K562 (cell line): ENCODE measurements around the gene RSRC1. TPM values are rescaled to one million over a fixed set of nuclear protein-coding genes. Genes with fewer than 3 reads are reported as not detected.

Source experiments
- ATAC-seq: fragments of 200-7000 bp; cut with Tn5 transposase; 3 replicates; pipeline ENCODE4 v1.9.1; 2020; ENCODE audit warnings: moderate library complexity
- BruUV-seq: library from RNA; stranded (reverse); fragments of 400-500 nt; replicated peaks from 2 replicates; lab custom pipeline; 2021; lab: Mats Ljungman, UMichigan
- CTCF ChIA-PET: fragments of 300-600 bp; formaldehyde crosslinking; extraction: SDS; loops from one replicate; lab custom pipeline; 2021; ENCODE audit warnings: low intra/inter-chr PET ratio; lab: Yijun Ruan, JAX
- POLR2A ChIA-PET: fragments of 300-600, 350-650 bp; sonication (Branson Sonifier 250); formaldehyde crosslinking; extraction: SDS; loops from one replicate; lab custom pipeline; 2021; ENCODE audit warnings: antibody characterized with exemption, inconsistent platforms; lab: Yijun Ruan, JAX
- DNase-seq, 4 experiments: peaks; one replicate each; pipeline versions ENCODE4 v3.0.0 to v3.0.0-alpha.2; 2011 to 2018; ENCODE audit warnings: low spot score in 3 of 4, mixed read lengths in 3 of 4; ENCODE audit errors: extremely low read depth in 1 of 4
- FAIRE-seq: peaks from 2 replicates; lab custom pipeline; 2011; peaks lifted over from hg19 to GRCh38; lab: Jason Lieb, UNC
- H2AFZ ChIP-seq: 2 replicates; pipeline ENCODE4 v1.6.0; 2011; ENCODE audit warnings: low read depth, low read length, control low read depth, inconsistent platforms
- H3K27ac ChIP-seq: fragments of 200-600 bp; 3 replicates; pipeline ENCODE4 v1.8.0; 2011; ENCODE audit warnings: low read depth, mild to moderate bottlenecking, control low read depth, inconsistent platforms, low read length, moderate library complexity, mixed read lengths; ENCODE audit errors: extremely low read depth
- H3K27me3 ChIP-seq, 2 experiments: fragments of 300-600 bp in 1 of 2; 2 replicates in 1 of 2; 3 replicates in 1 of 2; pipeline versions ENCODE4 v1.6.0 to v1.8.0; 2011; ENCODE audit warnings: inconsistent platforms in 2 of 2, low read length in 2 of 2, mild to moderate bottlenecking in 1 of 2, mixed read lengths in 1 of 2, moderate library complexity in 1 of 2; ENCODE audit not compliant: control insufficient read depth in 2 of 2, insufficient read depth in 2 of 2
- H3K36me3 ChIP-seq: fragments of 300-600 bp; 3 replicates; pipeline ENCODE4 v1.8.0; 2011; ENCODE audit warnings: mild to moderate bottlenecking, low read length, inconsistent platforms; ENCODE audit not compliant: control insufficient read depth, insufficient read depth
- H3K4me1 ChIP-seq, 2 experiments: fragments of 200-600 bp in 1 of 2; replicated peaks in 1 of 2; 2 replicates in 1 of 2; 3 replicates in 1 of 2; pipeline versions ENCODE4 v1.5.1 to v1.8.0; 2011; ENCODE audit warnings: inconsistent platforms in 2 of 2, low read length in 2 of 2, mild to moderate bottlenecking in 1 of 2, mixed read lengths in 1 of 2, moderate library complexity in 1 of 2; ENCODE audit not compliant: control insufficient read depth in 2 of 2, insufficient read depth in 2 of 2
- H3K4me2 ChIP-seq: 2 replicates; pipeline ENCODE4 v1.6.1; 2011; ENCODE audit warnings: low read length, control low read depth, inconsistent platforms, mixed read lengths; ENCODE audit not compliant: insufficient read depth
- H3K4me3 ChIP-seq: fragments of 200-600 bp; sonication (generic), shearing (Covaris generic); 2 replicates; pipeline ENCODE4 v1.5.1; 2016; ENCODE audit warnings: control low read depth, inconsistent platforms
- H3K79me2 ChIP-seq: fragments of 200-600 bp; 3 replicates; pipeline ENCODE4 v1.8.0; 2011; ENCODE audit warnings: low read length, inconsistent platforms; ENCODE audit not compliant: control insufficient read depth, insufficient read depth
- H3K9ac ChIP-seq, 2 experiments: 2 replicates each; pipeline versions ENCODE4 v1.6.0 to v1.6.1; 2011; ENCODE audit warnings: low read depth in 2 of 2, low read length in 2 of 2, control low read depth in 1 of 2, inconsistent platforms in 1 of 2, mild to moderate bottlenecking in 1 of 2, mixed read lengths in 1 of 2; ENCODE audit not compliant: insufficient read depth in 1 of 2
- H3K9me1 ChIP-seq: one replicate; pipeline ENCODE4 v1.6.0; 2011; ENCODE audit warnings: inconsistent platforms, mild to moderate bottlenecking, low read length, moderate library complexity; ENCODE audit not compliant: control insufficient read depth, insufficient read depth
- H3K9me3 ChIP-seq: replicated peaks from 2 replicates; pipeline ENCODE4 v1.5.1; 2011; ENCODE audit warnings: low read depth, low read length, inconsistent platforms; ENCODE audit not compliant: control insufficient read depth, insufficient read depth
- H4K20me1 ChIP-seq: replicated peaks from 2 replicates; pipeline ENCODE4 v1.6.1; 2011; ENCODE audit warnings: low read length, inconsistent platforms, mixed read lengths; ENCODE audit not compliant: control insufficient read depth, insufficient read depth
- ESRRB ChIP-seq: fragments of 250-450 bp; sonication (Bioruptor Pico); IDR thresholded peaks from 2 replicates; pipeline ENCODE4 v1.5.0; 2020; ENCODE audit warnings: mild to moderate bottlenecking, moderate library complexity, borderline replicate concordance
- HLTF ChIP-seq: fragments of 450-650 bp; IDR thresholded peaks from 2 replicates; pipeline ENCODE4 v1.6.1; 2016
- MCM2 ChIP-seq: fragments of 450-650 bp; IDR thresholded peaks from 2 replicates; pipeline ENCODE4 v1.6.1; 2017; ENCODE audit warnings: low read depth, mild to moderate bottlenecking
- MEIS2 ChIP-seq: fragments of 450-650 bp; IDR thresholded peaks from 2 replicates; pipeline ENCODE4 v1.6.1; 2014; ENCODE audit warnings: mild to moderate bottlenecking; ENCODE audit not compliant: partially characterized antibody
- SAFB ChIP-seq: fragments of 200-400 bp; formaldehyde crosslinking; IDR thresholded peaks from 2 replicates; pipeline ENCODE4 v1.6.1; 2017; ENCODE audit warnings: low read depth, low read length, borderline replicate concordance
- SMAD2 ChIP-seq: fragments of 150-350 bp; IDR thresholded peaks from 2 replicates; pipeline ENCODE4 v1.6.1; 2014; ENCODE audit warnings: low read depth, mild to moderate bottlenecking, low read length
- ZC3H4 ChIP-seq: sonication (generic); formaldehyde crosslinking; IDR thresholded peaks from 2 replicates; pipeline ENCODE4 v1.9.0; 2021; ENCODE audit warnings: missing genetic modification reagents, borderline replicate concordance
- ZNF184 ChIP-seq: sonication (generic); formaldehyde crosslinking; IDR thresholded peaks from 2 replicates; pipeline ENCODE4 v1.5.0; 2020; ENCODE audit warnings: missing genetic modification reagents
- ZNF224 ChIP-seq: sonication (generic); formaldehyde crosslinking; IDR thresholded peaks from 2 replicates; pipeline ENCODE4 v1.8.0; 2022; ENCODE audit warnings: mild to moderate bottlenecking, missing genetic modification reagents
- WGBS: fragments of 100-300 bp; shearing (Covaris generic); methylation state at CpG from one replicate; pipeline ENCODE4 v1.1.6; 2016; ENCODE audit warnings: low coverage, mixed read lengths; ENCODE audit not compliant: insufficient coverage; ENCODE audit errors: missing lambda C conversion rate; 5-methylcytosine and 5-hydroxymethylcytosine counted together
- in situ Hi-C: fragments of 300-500 bp; cut with MboI; formaldehyde crosslinking; loops from 4 replicates; pipeline ENCODE4 v1.15.0; 2018; ENCODE audit warnings: inconsistent platforms, mixed read lengths
- intact Hi-C: fragments of 100-400 bp; cut with micrococcal nuclease; formaldehyde crosslinking; loops from 2 replicates; pipeline ENCODE4 v1.14.2; 2022
- polyA plus RNA-seq, 8 experiments: library from polyadenylated mRNA; depleted of rRNA in 4 of 8; stranded (reverse) in 5 of 8; unstranded in 3 of 8; fragments of >200 nt; fragmentation: Nextera tagmentation in 2 of 8; fragmentation: Illumina TruSeq in 1 of 8; extraction: Ambion mirVana in 2 of 8; extraction: Trizol in 1 of 8; gene quantifications; 2 replicates each; pipeline versions ENCODE4 v1.2.1 to v1.2.3, GENCODE V29; 2011 to 2014; ENCODE audit warnings: inconsistent platforms in 1 of 8, missing spikeins in 1 of 8
- total RNA-seq, 7 experiments: library from RNA; depleted of rRNA in 6 of 7; stranded (reverse); fragments of >200 nt in 6 of 7; fragmentation: Illumina TruSeq in 2 of 7; extraction: Trizol in 2 of 7; gene quantifications; 2 replicates each; pipeline versions ENCODE4 v1.2.1 to v1.2.3, GENCODE V29; 2011 to 2021; ENCODE audit warnings: low replicate concordance in 1 of 7
- TF ChIP-seq, protein P1 (sequence below): fragments of 450-650 bp; IDR thresholded peaks from 2 replicates; pipeline ENCODE4 v1.6.1; 2016; ENCODE audit warnings: low read depth
- TF ChIP-seq, protein P2 (sequence below): sonication (generic); formaldehyde crosslinking; IDR thresholded peaks from 2 replicates; pipeline ENCODE4 v1.8.0; 2022; ENCODE audit warnings: missing genetic modification reagents, mild to moderate bottlenecking, borderline replicate concordance

Gene RSRC1
- total and polyA plus RNA-seq, 9 of the 15 experiments (the other 6 are each of a cell fraction or from before 2014, with no cell fraction given), result 19.3 to 128 (median 75.5) TPM

DNA sequence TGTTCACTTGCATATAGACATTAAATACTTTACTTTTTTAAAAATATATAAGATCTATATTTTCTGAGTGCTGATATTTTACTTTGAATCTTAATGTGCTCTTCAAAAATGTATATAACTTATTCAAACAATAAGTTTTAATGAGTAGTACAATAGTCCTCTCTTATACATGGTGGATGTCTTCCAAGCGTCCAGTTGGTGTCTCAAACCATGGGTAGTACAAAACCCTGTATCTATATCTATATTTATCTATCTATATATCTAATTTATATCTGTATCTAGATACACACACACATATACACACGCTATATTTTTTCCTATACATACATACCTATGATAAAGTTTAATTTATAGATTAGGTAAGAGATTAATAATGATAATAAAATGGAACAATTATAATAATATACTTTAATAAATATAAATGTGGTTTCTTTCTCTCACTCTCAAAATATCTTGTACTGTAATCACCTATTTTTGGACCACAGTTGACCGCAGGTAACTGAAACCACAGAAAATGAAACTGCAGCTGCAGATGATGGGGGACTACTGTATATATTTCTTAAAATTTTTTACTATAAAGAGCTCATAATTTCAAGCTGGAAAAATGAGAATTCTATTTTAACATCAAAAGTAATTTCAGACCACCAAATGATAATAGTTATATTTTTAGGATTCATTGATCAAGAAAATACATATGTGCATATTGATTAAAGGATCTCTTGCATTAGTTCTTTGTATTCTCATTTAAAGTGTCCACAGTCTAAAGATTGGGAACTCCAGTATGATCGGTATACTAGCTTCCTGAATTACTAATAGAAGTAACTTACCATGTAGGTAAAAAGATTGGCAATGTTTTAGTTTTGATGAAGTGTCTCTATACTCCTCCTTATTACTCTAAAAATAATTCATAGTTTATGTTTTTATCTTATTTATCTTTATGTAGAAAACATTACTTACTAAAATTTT, 246.0 kb downstream of the RSRC1 start:
- Histone ChIP-seq H3K27me3 (no peaks in the 10 kb centered on the region), H3K9me1 (no peaks in the 10 kb centered on the region), H3K79me2 (no peaks in the 10 kb centered on the region), H3K9me3 (no peaks in the 10 kb centered on the region), H2AFZ (no peak overlapping the region), H4K20me1 (no peaks in the 10 kb centered on the region), H3K9ac (no peak overlapping the region), H3K4me3 (no peak overlapping the region), H3K4me1 (peaks cover 0 to 7% of the 10 kb centered on the region in 2 experiments; a peak in 1 of 5 replicates), H3K4me2 (no peak overlapping the region), H3K36me3 (no peaks in the 10 kb centered on the region), H3K27ac (no peak overlapping the region)
- no TSS peak for BruUV-seq
- FAIRE-seq (no peak), DNase-seq (no peak), ATAC-seq (no peak)
- ChIA-PET POLR2A (no interaction called here), CTCF (no interaction called here)
- in situ Hi-C loops (no loop called here), intact Hi-C loops (no loop called here)
- 87% methylated on average over 4 of the region's 4 CpGs for WGBS
- TF ChIP-seq, protein P1, sequence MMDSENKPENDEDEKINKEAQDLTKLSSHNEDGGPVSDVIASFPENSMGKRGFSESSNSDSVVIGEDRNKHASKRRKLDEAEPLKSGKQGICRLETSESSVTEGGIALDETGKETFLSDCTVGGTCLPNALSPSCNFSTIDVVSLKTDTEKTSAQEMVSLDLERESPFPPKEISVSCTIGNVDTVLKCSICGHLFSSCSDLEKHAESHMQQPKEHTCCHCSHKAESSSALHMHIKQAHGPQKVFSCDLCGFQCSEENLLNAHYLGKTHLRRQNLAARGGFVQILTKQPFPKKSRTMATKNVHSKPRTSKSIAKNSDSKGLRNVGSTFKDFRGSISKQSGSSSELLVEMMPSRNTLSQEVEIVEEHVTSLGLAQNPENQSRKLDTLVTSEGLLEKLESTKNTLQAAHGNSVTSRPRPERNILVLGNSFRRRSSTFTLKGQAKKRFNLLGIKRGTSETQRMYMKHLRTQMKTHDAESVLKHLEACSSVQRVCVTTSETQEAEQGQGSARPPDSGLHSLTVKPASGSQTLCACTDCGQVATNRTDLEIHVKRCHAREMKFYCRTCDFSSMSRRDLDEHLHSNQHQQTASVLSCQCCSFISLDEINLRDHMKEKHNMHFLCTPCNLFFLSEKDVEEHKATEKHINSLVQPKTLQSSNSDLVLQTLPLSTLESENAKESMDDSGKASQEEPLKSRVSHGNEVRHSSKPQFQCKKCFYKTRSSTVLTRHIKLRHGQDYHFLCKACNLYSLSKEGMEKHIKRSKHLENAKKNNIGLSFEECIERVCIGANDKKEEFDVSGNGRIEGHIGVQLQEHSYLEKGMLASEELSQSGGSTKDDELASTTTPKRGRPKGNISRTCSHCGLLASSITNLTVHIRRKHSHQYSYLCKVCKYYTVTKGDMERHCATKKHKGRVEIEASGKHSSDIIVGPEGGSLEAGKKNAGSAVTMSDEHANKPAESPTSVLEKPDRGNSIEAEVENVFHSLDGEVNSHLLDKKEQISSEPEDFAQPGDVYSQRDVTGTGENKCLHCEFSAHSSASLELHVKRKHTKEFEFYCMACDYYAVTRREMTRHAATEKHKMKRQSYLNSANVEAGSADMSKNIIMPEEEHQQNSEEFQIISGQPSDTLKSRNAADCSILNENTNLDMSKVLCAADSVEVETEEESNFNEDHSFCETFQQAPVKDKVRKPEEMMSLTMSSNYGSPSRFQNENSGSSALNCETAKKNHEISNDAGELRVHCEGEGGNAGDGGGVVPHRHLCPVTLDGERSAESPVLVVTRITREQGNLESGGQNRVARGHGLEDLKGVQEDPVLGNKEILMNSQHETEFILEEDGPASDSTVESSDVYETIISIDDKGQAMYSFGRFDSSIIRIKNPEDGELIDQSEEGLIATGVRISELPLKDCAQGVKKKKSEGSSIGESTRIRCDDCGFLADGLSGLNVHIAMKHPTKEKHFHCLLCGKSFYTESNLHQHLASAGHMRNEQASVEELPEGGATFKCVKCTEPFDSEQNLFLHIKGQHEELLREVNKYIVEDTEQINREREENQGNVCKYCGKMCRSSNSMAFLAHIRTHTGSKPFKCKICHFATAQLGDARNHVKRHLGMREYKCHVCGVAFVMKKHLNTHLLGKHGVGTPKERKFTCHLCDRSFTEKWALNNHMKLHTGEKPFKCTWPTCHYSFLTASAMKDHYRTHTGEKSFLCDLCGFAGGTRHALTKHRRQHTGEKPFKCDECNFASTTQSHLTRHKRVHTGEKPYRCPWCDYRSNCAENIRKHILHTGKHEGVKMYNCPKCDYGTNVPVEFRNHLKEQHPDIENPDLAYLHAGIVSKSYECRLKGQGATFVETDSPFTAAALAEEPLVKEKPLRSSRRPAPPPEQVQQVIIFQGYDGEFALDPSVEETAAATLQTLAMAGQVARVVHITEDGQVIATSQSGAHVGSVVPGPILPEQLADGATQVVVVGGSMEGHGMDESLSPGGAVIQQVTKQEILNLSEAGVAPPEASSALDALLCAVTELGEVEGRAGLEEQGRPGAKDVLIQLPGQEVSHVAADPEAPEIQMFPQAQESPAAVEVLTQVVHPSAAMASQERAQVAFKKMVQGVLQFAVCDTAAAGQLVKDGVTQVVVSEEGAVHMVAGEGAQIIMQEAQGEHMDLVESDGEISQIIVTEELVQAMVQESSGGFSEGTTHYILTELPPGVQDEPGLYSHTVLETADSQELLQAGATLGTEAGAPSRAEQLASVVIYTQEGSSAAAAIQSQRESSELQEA, result no peak
- TF ChIP-seq ZNF224 (CRISPR knock-in tag) (no peak), MEIS2 (no peak), HLTF (no peak), SAFB (no peak), ZNF184 (CRISPR knock-in tag) (no peak), ZC3H4 (CRISPR knock-in tag) (no peak), MCM2 (no peak), ESRRB (CRISPR knock-in tag) (no peak), SMAD2 (no peak)
- TF ChIP-seq, protein P2, sequence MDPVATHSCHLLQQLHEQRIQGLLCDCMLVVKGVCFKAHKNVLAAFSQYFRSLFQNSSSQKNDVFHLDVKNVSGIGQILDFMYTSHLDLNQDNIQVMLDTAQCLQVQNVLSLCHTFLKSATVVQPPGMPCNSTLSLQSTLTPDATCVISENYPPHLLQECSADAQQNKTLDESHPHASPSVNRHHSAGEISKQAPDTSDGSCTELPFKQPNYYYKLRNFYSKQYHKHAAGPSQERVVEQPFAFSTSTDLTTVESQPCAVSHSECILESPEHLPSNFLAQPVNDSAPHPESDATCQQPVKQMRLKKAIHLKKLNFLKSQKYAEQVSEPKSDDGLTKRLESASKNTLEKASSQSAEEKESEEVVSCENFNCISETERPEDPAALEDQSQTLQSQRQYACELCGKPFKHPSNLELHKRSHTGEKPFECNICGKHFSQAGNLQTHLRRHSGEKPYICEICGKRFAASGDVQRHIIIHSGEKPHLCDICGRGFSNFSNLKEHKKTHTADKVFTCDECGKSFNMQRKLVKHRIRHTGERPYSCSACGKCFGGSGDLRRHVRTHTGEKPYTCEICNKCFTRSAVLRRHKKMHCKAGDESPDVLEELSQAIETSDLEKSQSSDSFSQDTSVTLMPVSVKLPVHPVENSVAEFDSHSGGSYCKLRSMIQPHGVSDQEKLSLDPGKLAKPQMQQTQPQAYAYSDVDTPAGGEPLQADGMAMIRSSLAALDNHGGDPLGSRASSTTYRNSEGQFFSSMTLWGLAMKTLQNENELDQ (CRISPR knock-in tag), result no peak
